ENCODE data around the gene ACOX1.

Gene ACOX1

DNA sequence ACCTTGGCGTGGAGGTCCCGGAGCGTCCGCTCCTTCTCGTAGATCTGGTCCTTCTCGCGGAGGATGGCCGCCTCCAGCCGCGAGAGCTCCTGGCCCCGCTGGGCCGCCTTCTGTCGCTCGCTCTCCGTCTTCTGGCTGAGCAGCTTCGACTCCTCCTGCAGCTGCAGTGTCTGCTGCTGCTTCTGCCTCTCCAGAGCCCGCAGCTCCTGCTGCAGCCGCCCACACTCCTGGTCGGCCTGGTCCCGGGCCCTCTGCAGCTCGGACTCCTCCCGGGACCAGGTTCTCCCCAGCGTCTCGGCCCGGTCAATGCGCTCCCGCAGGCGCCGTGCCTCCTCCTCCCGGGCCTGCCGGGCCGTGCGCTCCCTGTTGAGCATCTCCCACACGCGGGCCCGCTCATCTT is 29.2 kb upstream of the ACOX1 start:
- Histone ChIP-seq H3K9me3 (ENCODE audit: control insufficient read depth, insufficient read depth, low read length) (no peaks in the 10 kb centered on the region), H4K20me1 (ENCODE audit: control insufficient read depth, insufficient read depth, low read depth, low read length) (no peaks in the 10 kb centered on the region), H3K79me2 (ENCODE audit: control insufficient read depth, low read length) (no peaks in the 10 kb centered on the region), H3K4me1 (ENCODE audit: control insufficient read depth, low read length) (no peaks in the 10 kb centered on the region), H3K27ac (ENCODE audit: low read depth, low read length) (no peak overlapping the region), H3K4me3 (ENCODE audit: low read length) (no peak overlapping the region), H3K4me2 (ENCODE audit: low read length) (no peak overlapping the region), H3K36me3 (ENCODE audit: control insufficient read depth, low read length) (0 out of 2 replicates have a peak, but pooled peaks cover 3% of the 10 kb centered on the region), H3F3A (ENCODE audit: control insufficient read depth, insufficient read depth) (no peaks in the 10 kb centered on the region), H3K9me2 (replicated peaks; ENCODE audit: control insufficient read depth, low read length) (no peaks in the 10 kb centered on the region), H3K27me3 (ENCODE audit: control insufficient read depth, low read length) (no peaks in the 10 kb centered on the region)
- TF ChIP-seq, protein P1, sequence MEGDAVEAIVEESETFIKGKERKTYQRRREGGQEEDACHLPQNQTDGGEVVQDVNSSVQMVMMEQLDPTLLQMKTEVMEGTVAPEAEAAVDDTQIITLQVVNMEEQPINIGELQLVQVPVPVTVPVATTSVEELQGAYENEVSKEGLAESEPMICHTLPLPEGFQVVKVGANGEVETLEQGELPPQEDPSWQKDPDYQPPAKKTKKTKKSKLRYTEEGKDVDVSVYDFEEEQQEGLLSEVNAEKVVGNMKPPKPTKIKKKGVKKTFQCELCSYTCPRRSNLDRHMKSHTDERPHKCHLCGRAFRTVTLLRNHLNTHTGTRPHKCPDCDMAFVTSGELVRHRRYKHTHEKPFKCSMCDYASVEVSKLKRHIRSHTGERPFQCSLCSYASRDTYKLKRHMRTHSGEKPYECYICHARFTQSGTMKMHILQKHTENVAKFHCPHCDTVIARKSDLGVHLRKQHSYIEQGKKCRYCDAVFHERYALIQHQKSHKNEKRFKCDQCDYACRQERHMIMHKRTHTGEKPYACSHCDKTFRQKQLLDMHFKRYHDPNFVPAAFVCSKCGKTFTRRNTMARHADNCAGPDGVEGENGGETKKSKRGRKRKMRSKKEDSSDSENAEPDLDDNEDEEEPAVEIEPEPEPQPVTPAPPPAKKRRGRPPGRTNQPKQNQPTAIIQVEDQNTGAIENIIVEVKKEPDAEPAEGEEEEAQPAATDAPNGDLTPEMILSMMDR (IDR thresholded peaks at IDR 0.05; ENCODE audit: low read depth, low read length, poor library complexity, severe bottlenecking), result no peak
- TF ChIP-seq EZH2phosphoT487 (IDR thresholded peaks at IDR 0.05; ENCODE audit: borderline replicate concordance, low read length), result no peak

DNA sequence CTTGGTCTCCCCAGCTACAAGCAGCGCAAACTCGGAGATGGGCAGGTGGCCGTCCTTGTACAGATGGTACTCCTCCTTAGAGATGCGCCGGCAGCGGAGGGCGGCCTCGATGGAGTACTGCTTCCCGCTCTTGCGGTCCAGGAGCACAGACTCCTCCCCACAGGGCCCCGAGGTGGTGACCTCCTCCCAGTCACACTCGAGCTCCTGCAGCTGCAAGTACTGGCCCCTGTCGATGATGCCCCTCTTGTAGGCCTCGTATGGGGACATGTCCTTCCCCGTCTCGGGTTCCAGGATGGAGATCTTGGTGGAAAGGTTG is 28.8 kb upstream of the ACOX1 start:
- H3K4me2 ChIP-seq (ENCODE audit: low read length), result no peak overlapping the region
- no peaks in the 10 kb centered on the region for H3K4me1 ChIP-seq (ENCODE audit: control insufficient read depth, low read length)
- no peaks in the 10 kb centered on the region for H3K9me2 ChIP-seq (replicated peaks; ENCODE audit: control insufficient read depth, low read length)
- no peak overlapping the region for H3K4me3 ChIP-seq (ENCODE audit: low read length)
- no peaks in the 10 kb centered on the region for H3K9me3 ChIP-seq (ENCODE audit: control insufficient read depth, insufficient read depth, low read length)
- no peaks in the 10 kb centered on the region for H3K79me2 ChIP-seq (ENCODE audit: control insufficient read depth, low read length)
- no peaks in the 10 kb centered on the region for H4K20me1 ChIP-seq (ENCODE audit: control insufficient read depth, insufficient read depth, low read depth, low read length)
- no peaks in the 10 kb centered on the region for H3K27me3 ChIP-seq (ENCODE audit: control insufficient read depth, low read length)
- H3K36me3 ChIP-seq (ENCODE audit: control insufficient read depth, low read length), result 0 out of 2 replicates have a peak, but pooled peaks cover 3% of the 10 kb centered on the region
- TF ChIP-seq, protein P1 (IDR thresholded peaks at IDR 0.05; ENCODE audit: low read depth, low read length, poor library complexity, severe bottlenecking), result no peak
- no peak for TF ChIP-seq EZH2phosphoT487 (IDR thresholded peaks at IDR 0.05; ENCODE audit: borderline replicate concordance, low read length)
- no peaks in the 10 kb centered on the region for H3F3A ChIP-seq (ENCODE audit: control insufficient read depth, insufficient read depth)
- no peak overlapping the region for H3K27ac ChIP-seq (ENCODE audit: low read depth, low read length)

DNA sequence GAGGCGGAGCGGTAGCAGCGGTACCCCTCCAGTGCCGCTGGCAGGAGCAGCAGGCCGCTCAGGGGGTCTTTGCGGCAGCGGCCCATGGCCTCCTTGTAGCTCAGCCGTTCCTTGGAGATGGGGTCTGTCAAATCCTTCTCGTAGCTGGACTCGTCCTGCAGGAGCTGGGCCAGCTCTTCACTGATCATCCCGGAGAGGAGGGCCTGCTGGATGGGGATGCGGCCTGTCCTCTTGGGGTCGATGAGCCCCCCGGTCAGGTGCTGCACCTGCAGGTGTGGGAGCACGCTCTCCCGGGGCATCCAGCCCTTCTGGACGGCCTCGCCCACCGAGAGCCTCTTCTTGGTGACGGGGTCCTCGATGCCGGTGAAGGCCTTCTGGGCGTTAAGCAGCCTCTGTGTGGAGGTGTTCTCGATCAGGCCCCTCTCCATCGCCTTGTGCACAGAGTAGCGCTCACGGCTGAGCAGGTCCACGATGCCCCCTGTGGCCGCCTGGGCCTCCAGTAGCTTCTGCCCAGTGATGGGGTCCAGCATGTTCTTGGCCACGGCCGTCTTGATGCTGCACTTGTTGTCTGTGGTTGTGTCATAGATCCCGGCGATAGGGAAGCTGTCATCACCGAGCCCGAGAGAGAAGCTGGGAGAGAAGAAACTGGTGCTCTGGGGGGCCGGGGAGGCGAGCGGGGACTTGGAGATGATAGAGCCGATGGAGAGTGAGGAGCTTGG is 28.3 kb upstream of the ACOX1 start:
- no peak overlapping the region for H3K4me3 ChIP-seq (ENCODE audit: low read length)
- H3K4me2 ChIP-seq (ENCODE audit: low read length), result no peak overlapping the region
- no peaks in the 10 kb centered on the region for H3K4me1 ChIP-seq (ENCODE audit: control insufficient read depth, low read length)
- 0 out of 2 replicates have a peak, but pooled peaks cover 3% of the 10 kb centered on the region for H3K36me3 ChIP-seq (ENCODE audit: control insufficient read depth, low read length)
- no peaks in the 10 kb centered on the region for H4K20me1 ChIP-seq (ENCODE audit: control insufficient read depth, insufficient read depth, low read depth, low read length)
- H3K79me2 ChIP-seq (ENCODE audit: control insufficient read depth, low read length), result no peaks in the 10 kb centered on the region
- no peaks in the 10 kb centered on the region for H3K9me3 ChIP-seq (ENCODE audit: control insufficient read depth, insufficient read depth, low read length)
- no peak overlapping the region for H3K27ac ChIP-seq (ENCODE audit: low read depth, low read length)
- no peaks in the 10 kb centered on the region for H3K27me3 ChIP-seq (ENCODE audit: control insufficient read depth, low read length)
- H3F3A ChIP-seq (ENCODE audit: control insufficient read depth, insufficient read depth), result no peaks in the 10 kb centered on the region
- H3K9me2 ChIP-seq (replicated peaks; ENCODE audit: control insufficient read depth, low read length), result no peaks in the 10 kb centered on the region
- TF ChIP-seq EZH2phosphoT487 (IDR thresholded peaks at IDR 0.05; ENCODE audit: borderline replicate concordance, low read length), result no peak
- TF ChIP-seq, protein P1 (IDR thresholded peaks at IDR 0.05; ENCODE audit: low read depth, low read length, poor library complexity, severe bottlenecking), result no peak
